Osteoblast (primary cell): ENCODE data around the gene WNK1. TPM values are rescaled to one million over a fixed set of nuclear protein-coding genes. Genes with fewer than 3 reads are reported as not detected.

Experiments used
- DNase-seq: peaks from one replicate; pipeline ENCODE4 v3.0.0; 2011; ENCODE audit warnings: low spot score, mixed read lengths; ENCODE audit not compliant: insufficient read length; ENCODE audit errors: missing footprints
- H2AFZ ChIP-seq: 2 replicates; pipeline ENCODE4 v1.6.0; 2011; ENCODE audit warnings: mild to moderate bottlenecking, low read length
- H3K27ac ChIP-seq: 2 replicates; pipeline ENCODE4 v1.5.1; 2011; ENCODE audit warnings: mild to moderate bottlenecking, low read depth, low read length, moderate library complexity
- H3K27me3 ChIP-seq: 2 replicates; pipeline ENCODE4 v1.6.0; 2012; ENCODE audit warnings: mild to moderate bottlenecking, control low read depth, inconsistent platforms, low read length, moderate library complexity; ENCODE audit not compliant: insufficient read depth
- H3K36me3 ChIP-seq: 2 replicates; pipeline ENCODE4 v1.5.1; 2011; ENCODE audit warnings: mild to moderate bottlenecking, low read length, control low read depth, moderate library complexity; ENCODE audit not compliant: insufficient read depth
- H3K4me1 ChIP-seq: 2 replicates; pipeline ENCODE4 v1.5.1; 2011; ENCODE audit warnings: mild to moderate bottlenecking, low read length, control low read depth, moderate library complexity; ENCODE audit not compliant: insufficient read depth
- H3K4me2 ChIP-seq: 2 replicates; pipeline ENCODE4 v1.6.0; 2011; ENCODE audit warnings: mild to moderate bottlenecking, low read length; ENCODE audit not compliant: insufficient read depth
- H3K4me3 ChIP-seq: fragments of 200-600 bp; sonication (generic); 3 replicates; pipeline ENCODE4 v1.5.1; 2012; ENCODE audit warnings: mild to moderate bottlenecking, low read length, inconsistent platforms; ENCODE audit not compliant: insufficient read depth
- H3K79me2 ChIP-seq: 2 replicates; pipeline ENCODE4 v1.6.0; 2012; ENCODE audit warnings: mild to moderate bottlenecking, low read length, control low read depth, inconsistent platforms; ENCODE audit not compliant: insufficient read depth
- H3K9me3 ChIP-seq: 2 replicates; pipeline ENCODE4 v1.5.1; 2011; ENCODE audit warnings: low read depth, low read length, control low read depth
- H4K20me1 ChIP-seq: 2 replicates; pipeline ENCODE4 v1.6.0; 2012; ENCODE audit warnings: mild to moderate bottlenecking, low read length, control low read depth; ENCODE audit not compliant: insufficient read depth
- total RNA-seq: library from RNA; depleted of rRNA; stranded (reverse); fragments of >200 nt; gene quantifications from 2 replicates; pipeline ENCODE4 v1.2.3, GENCODE V29; 2012
- TF ChIP-seq, protein P1 (sequence below): IDR thresholded peaks from 2 replicates; pipeline ENCODE4 v1.5.1; 2011; ENCODE audit warnings: mild to moderate bottlenecking, low read depth, low read length, moderate library complexity; ENCODE audit errors: extremely low read depth

WNK1 gene
- total RNA-seq, 1 donor: 110 TPM

- Histone ChIP-seq H3K4me3 (no peak overlapping the region), H4K20me1 (no peaks in the 10 kb centered on the region), H3K4me2 (no peak overlapping the region), H3K27me3 (no peaks in the 10 kb centered on the region), H3K27ac (no peak overlapping the region), H3K9me3 (no peaks in the 10 kb centered on the region), H3K36me3 (peaks cover 75% of the 10 kb centered on the region), H2AFZ (no peak overlapping the region), H3K79me2 (peaks cover 34% of the 10 kb centered on the region), H3K4me1 (peaks cover 3% of the 10 kb centered on the region)
- TF ChIP-seq, protein P1, sequence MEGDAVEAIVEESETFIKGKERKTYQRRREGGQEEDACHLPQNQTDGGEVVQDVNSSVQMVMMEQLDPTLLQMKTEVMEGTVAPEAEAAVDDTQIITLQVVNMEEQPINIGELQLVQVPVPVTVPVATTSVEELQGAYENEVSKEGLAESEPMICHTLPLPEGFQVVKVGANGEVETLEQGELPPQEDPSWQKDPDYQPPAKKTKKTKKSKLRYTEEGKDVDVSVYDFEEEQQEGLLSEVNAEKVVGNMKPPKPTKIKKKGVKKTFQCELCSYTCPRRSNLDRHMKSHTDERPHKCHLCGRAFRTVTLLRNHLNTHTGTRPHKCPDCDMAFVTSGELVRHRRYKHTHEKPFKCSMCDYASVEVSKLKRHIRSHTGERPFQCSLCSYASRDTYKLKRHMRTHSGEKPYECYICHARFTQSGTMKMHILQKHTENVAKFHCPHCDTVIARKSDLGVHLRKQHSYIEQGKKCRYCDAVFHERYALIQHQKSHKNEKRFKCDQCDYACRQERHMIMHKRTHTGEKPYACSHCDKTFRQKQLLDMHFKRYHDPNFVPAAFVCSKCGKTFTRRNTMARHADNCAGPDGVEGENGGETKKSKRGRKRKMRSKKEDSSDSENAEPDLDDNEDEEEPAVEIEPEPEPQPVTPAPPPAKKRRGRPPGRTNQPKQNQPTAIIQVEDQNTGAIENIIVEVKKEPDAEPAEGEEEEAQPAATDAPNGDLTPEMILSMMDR: no peak
- no peak for DNase-seq
These were observed 150.7 kb downstream of the WNK1 start for GRCh38 chr12:903055-903454.

GRCh38 chr12:904010-904414 is 151.6 kb downstream of the WNK1 start:
- H3K36me3 ChIP-seq: peaks cover 83% of the 10 kb centered on the region
- no peaks in the 10 kb centered on the region for H3K27me3 ChIP-seq
- H3K79me2 ChIP-seq: peaks cover 34% of the 10 kb centered on the region

DNA sequence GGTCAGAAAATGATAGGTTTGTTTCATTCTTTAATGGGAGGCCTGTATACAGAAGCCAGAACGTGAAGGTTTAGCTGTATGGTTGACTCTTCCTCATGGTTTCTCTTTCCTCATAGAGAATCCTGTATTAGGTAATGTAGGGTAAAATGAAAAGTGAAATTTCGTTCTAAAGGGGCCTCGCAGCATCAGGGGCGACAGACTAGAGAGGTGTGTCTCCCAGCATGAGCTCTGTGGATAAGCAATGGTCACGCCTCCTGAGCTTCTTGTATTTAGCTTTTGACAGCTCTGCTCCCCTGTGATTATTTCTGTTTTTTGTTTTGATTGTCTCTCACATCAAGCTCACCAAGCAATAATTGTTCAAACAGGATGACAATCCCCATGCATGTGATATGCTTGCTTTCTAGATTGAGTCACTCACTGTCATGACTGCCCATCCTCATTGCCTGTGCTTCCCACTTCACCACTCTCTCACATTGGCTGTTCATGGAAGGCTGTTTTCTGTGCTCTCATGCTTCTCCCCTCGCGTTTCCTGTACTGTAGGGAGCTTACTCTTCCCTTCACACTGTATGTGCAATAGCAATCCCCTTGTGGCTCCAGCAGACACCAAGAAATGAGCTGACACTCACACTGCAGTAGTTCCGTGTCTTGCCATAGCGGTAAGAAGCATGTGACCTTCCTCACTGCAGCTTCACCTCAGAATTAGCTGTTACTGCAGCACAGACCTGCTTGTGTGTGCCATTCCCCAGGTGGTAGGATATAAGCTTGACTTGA is 153.1 kb downstream of the WNK1 start:
- no peak for DNase-seq
- Histone ChIP-seq H3K4me1 (no peaks in the 10 kb centered on the region), H3K36me3 (peaks cover 86% of the 10 kb centered on the region), H3K4me3 (no peak overlapping the region), H3K79me2 (peaks cover 33% of the 10 kb centered on the region), H3K27ac (no peak overlapping the region), H3K27me3 (no peaks in the 10 kb centered on the region), H3K9me3 (no peaks in the 10 kb centered on the region), H4K20me1 (no peaks in the 10 kb centered on the region), H2AFZ (no peak overlapping the region), H3K4me2 (no peak overlapping the region)
- TF ChIP-seq, protein P1: no peak

More at GRCh38 chr12:904010-904414, 151.6 kb downstream of the WNK1 start:
- Histone ChIP-seq H4K20me1 (no peaks in the 10 kb centered on the region), H3K4me2 (no peak overlapping the region), H3K9me3 (no peaks in the 10 kb centered on the region), H3K4me3 (no peak overlapping the region), H3K4me1 (no peaks in the 10 kb centered on the region), H2AFZ (no peak overlapping the region), H3K27ac (no peak overlapping the region)
- no peak for DNase-seq
- TF ChIP-seq, protein P1: no peak

DNA sequence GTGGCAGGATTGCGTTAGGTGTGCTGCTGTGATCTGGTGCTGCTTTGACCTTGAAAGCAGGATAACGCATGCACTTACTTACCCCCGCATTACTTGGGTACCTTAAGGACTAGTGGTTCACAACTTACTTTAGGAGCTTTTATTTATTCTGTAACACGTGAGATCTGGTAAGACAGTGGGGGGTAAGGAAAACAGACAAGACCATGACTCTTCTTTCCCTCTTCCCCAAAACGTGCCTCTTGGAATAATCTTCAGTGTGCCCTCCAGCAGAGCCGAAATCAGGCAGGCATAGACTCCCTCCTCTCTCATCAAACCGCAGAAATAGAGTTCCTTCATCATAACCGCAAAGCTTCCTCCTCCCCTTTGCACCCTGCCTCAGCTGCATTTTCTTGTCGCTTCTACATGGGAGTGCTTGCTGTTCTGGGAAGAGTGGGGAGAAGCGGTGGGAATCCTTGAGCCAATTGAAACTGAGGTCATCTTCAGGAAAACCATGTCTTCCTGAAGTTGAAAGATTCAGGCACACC is 153.7 kb downstream of the WNK1 start:
- H3K4me1 ChIP-seq: no peaks in the 10 kb centered on the region
- DNase-seq: no peak
- TF ChIP-seq, protein P1: no peak
- peaks cover 33% of the 10 kb centered on the region for H3K79me2 ChIP-seq
- no peak overlapping the region for H3K27ac ChIP-seq
- H3K9me3 ChIP-seq: no peaks in the 10 kb centered on the region
- H4K20me1 ChIP-seq: no peaks in the 10 kb centered on the region
- no peaks in the 10 kb centered on the region for H3K27me3 ChIP-seq
- H3K4me3 ChIP-seq: no peak overlapping the region
- no peak overlapping the region for H2AFZ ChIP-seq
- H3K36me3 ChIP-seq: peaks cover 87% of the 10 kb centered on the region
- no peak overlapping the region for H3K4me2 ChIP-seq
